ENCODE results near the gene DLST. TPM values are rescaled to one million over a fixed set of nuclear protein-coding genes. Genes with fewer than 3 reads are reported as not detected.

The DLST gene
- total RNA-seq, 4 donors from 2014 or later = 71.3 to 157 (median 105) TPM

GRCh38 chr14:74858022-74858421 is 23.7 kb upstream of the DLST start:
- Histone ChIP-seq H3K4me1 (peaks cover 17 to 30% of the 10 kb centered on the region in 2 donors), H3K27me3 (no peaks in the 10 kb centered on the region), H3K27ac (no peak overlapping the region), H3K4me3 (no peak overlapping the region), H3K9me3 (no peaks in the 10 kb centered on the region), H3K36me3 (no peaks in the 10 kb centered on the region)
- TF ChIP-seq, protein P1, sequence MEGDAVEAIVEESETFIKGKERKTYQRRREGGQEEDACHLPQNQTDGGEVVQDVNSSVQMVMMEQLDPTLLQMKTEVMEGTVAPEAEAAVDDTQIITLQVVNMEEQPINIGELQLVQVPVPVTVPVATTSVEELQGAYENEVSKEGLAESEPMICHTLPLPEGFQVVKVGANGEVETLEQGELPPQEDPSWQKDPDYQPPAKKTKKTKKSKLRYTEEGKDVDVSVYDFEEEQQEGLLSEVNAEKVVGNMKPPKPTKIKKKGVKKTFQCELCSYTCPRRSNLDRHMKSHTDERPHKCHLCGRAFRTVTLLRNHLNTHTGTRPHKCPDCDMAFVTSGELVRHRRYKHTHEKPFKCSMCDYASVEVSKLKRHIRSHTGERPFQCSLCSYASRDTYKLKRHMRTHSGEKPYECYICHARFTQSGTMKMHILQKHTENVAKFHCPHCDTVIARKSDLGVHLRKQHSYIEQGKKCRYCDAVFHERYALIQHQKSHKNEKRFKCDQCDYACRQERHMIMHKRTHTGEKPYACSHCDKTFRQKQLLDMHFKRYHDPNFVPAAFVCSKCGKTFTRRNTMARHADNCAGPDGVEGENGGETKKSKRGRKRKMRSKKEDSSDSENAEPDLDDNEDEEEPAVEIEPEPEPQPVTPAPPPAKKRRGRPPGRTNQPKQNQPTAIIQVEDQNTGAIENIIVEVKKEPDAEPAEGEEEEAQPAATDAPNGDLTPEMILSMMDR (IDR thresholded peaks at IDR 0.05 in 4 of 5, conservative IDR thresholded peaks at IDR 0.05 in 1 of 5) = no peak
- no peak for TF ChIP-seq POLR2A (IDR thresholded peaks at IDR 0.05)
- intact Hi-C loops (cut with DNase I; ENCODE audit: low total_unique reads) (no loop called here), in situ Hi-C loops (cut with MboI; ENCODE audit: low sequenced_read_pairs in 4 of 4) (no loop called here)
- DNase-seq (no peak), ATAC-seq (no peak)

GRCh38 chr14:74859757-74860552 is 21.8 kb upstream of the DLST start:
- DNase-seq (no peak), ATAC-seq (no peak)
- no peaks in the 10 kb centered on the region for H3K27me3 ChIP-seq
- intact Hi-C loops (cut with DNase I; ENCODE audit: low total_unique reads) (loop anchor here (2.0 kb wide), 1 partner anchor 23 kb away; no protein-coding TSS in a partner anchor), in situ Hi-C loops (cut with MboI; ENCODE audit: low sequenced_read_pairs in 4 of 4) (loop anchor here in 2 of 4 donors (5.0 kb wide), 2 partner anchors 37 to 42 kb away; no protein-coding TSS in a partner anchor)
- TF ChIP-seq, protein P1 (IDR thresholded peaks at IDR 0.05 in 4 of 5, conservative IDR thresholded peaks at IDR 0.05 in 1 of 5) = no peak
- no peak for TF ChIP-seq POLR2A (IDR thresholded peaks at IDR 0.05)
- no peak overlapping the region for H3K4me3 ChIP-seq
- H3K27ac ChIP-seq = no peak overlapping the region
- H3K9me3 ChIP-seq = no peaks in the 10 kb centered on the region
- peaks cover 17 to 30% of the 10 kb centered on the region in 2 donors for H3K4me1 ChIP-seq
- H3K36me3 ChIP-seq = no peaks in the 10 kb centered on the region

DNA sequence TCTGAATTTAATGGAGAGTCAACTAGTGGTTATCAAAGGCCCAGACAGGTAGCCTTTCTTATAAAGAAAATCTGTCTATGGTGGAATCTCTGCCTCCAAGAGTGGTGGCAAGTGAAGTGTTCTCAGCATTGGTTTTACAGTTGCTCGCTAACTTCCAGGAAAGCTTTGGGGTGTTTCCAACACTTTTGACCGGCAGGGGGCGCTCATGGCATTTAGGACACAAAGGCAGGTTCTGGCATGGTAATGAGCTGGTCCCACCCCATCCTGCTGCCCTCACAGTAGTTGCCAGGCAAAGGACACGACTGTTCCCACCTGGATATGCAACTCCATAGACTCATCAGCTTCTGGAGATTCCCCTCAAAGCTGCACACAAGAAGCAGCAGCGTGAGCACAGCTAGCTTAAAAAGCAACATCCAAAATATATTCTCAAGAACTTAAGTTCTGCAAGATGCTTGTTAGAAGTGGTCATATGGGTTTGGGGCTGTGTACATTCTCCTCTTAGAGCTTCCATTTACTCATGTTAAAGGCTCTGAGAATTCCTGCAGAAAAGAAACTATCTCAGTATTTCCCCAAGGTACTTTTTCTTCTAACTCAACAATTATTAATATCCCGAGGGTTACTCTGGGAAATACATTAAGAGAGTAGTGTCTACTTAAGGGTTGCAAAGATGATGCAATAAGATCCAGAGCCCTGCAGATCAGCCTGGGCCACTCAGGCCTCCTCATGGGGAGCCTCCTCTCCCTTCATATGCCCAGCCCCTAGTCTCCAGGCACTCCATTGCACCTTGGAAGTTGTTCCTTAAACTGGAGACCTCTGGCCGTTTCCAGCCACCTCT is 20.6 kb upstream of the DLST start:
- DNase-seq (peak; percentile 59 to 82), ATAC-seq (peak in 1 of 2 donors; percentile 60)
- no peak overlapping the region for H3K27ac ChIP-seq
- in situ Hi-C loops (cut with MboI; ENCODE audit: low sequenced_read_pairs in 4 of 4) (loop anchor here in 2 of 4 donors (5.0 kb wide), 2 partner anchors 36 to 41 kb away; no protein-coding TSS in a partner anchor), intact Hi-C loops (cut with DNase I; ENCODE audit: low total_unique reads) (loop anchor here (1.0 to 2.0 kb wide), 2 partner anchors 22 to 44 kb away; no protein-coding TSS in a partner anchor)
- TF ChIP-seq, protein P1 (IDR thresholded peaks at IDR 0.05 in 4 of 5, conservative IDR thresholded peaks at IDR 0.05 in 1 of 5) = peak; percentile 76 to 90 (median 85)
- TF ChIP-seq POLR2A (IDR thresholded peaks at IDR 0.05) = no peak
- H3K36me3 ChIP-seq = no peaks in the 10 kb centered on the region
- H3K27me3 ChIP-seq = no peaks in the 10 kb centered on the region
- peaks cover 13 to 19% of the 10 kb centered on the region in 2 donors for H3K4me1 ChIP-seq
- H3K9me3 ChIP-seq = no peaks in the 10 kb centered on the region
- H3K4me3 ChIP-seq = no peak overlapping the region

DNA sequence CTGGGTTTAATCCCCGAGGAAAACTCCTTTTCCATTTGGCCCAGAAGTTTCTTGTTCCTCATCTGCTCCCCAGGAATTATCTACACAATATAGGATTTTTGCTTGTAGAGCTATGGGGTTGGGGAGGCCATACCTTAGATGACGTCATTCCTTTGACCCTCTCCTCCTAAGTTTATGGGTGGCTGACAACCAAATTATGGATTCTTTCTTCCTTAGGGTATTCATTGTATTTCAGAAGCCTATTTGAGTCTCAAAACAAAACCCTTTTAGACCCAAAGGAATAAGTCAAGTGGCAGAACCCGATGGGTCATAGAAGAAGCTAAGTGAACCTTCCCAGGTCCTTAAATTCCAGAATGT is 20.0 kb upstream of the DLST start:
- H3K4me1 ChIP-seq = peaks cover 8 to 13% of the 10 kb centered on the region in 2 donors
- TF ChIP-seq, protein P1 (IDR thresholded peaks at IDR 0.05 in 4 of 5, conservative IDR thresholded peaks at IDR 0.05 in 1 of 5) = no peak
- no peak for TF ChIP-seq POLR2A (IDR thresholded peaks at IDR 0.05)
- in situ Hi-C loops (cut with MboI; ENCODE audit: low sequenced_read_pairs in 4 of 4) (loop anchor here in 2 of 4 donors (5.0 kb wide), 2 partner anchors 36 to 41 kb away; no protein-coding TSS in a partner anchor), intact Hi-C loops (cut with DNase I; ENCODE audit: low total_unique reads) (loop anchor here (1.0 to 2.0 kb wide), 2 partner anchors 21 to 44 kb away; no protein-coding TSS in a partner anchor)
- no peak overlapping the region for H3K4me3 ChIP-seq
- DNase-seq (no peak), ATAC-seq (no peak)
- H3K36me3 ChIP-seq = no peaks in the 10 kb centered on the region
- no peak overlapping the region for H3K27ac ChIP-seq
- H3K9me3 ChIP-seq = no peaks in the 10 kb centered on the region
- H3K27me3 ChIP-seq = no peaks in the 10 kb centered on the region

Data from gastrocnemius medialis (tissue), 4 donors.